ENCODE measurements around the gene NUMB.

The NUMB gene

GRCh38 chr14:73289729-73290128 lies 168.6 kb downstream of the NUMB start:
- DNase-seq (ENCODE audit: low read depth in 2 of 2): no peak

GRCh38 chr14:73289308-73289707 lies 169.0 kb downstream of the NUMB start:
- no peak for DNase-seq (ENCODE audit: low read depth in 2 of 2)

DNA sequence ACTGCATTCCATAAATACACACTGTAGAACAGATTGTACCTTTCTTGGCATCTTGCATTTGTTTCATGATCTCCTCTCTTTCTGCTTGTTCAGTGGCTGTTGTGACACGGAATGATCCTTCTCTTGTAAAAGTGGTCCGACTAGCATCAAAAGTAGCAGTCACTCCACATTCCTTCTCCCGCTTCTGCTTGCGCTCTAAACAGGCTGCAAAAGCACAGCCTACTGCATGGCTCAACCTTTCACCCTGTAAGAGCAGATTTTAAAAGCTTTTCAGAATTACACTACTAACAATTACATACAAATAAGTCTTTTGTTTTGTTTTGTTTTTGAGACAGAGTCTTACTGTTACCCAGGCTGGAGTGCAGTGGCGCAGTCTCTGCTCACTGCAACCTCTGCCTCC lies 171.3 kb downstream of the NUMB start:
- no peak for DNase-seq (ENCODE audit: low read depth in 2 of 2)

DNA sequence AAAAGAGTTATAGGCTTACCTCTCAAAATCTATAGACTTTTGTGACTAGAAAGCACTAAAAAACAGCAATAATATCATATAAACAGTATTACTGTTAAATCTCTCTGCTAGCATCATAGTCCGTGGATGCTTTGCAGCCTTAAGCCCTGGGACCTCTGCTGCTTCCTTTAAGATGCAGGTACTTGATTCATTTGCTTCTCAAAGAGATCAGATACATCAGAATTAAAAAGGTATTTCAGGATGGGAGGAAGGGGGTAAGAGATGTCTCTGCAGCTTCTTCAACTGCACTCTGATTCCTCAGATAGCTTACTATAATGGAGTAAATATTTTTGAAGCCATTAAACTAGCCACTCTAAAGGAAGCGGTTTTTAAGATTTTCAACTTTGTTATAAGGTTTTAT lies 171.7 kb downstream of the NUMB start:
- no peak for DNase-seq (ENCODE audit: low read depth in 2 of 2)

- DNase-seq (ENCODE audit: low read depth in 2 of 2): no peak
Observed at GRCh38 chr14:73285979-73286378, 172.4 kb downstream of the NUMB start.

- DNase-seq (ENCODE audit: low read depth in 2 of 2): no peak
Observed at GRCh38 chr14:73283608-73284379, 174.6 kb downstream of the NUMB start.

- DNase-seq (ENCODE audit: low read depth in 2 of 2): no peak
Observed at GRCh38 chr14:73280903-73281302, 177.4 kb downstream of the NUMB start.

DNA sequence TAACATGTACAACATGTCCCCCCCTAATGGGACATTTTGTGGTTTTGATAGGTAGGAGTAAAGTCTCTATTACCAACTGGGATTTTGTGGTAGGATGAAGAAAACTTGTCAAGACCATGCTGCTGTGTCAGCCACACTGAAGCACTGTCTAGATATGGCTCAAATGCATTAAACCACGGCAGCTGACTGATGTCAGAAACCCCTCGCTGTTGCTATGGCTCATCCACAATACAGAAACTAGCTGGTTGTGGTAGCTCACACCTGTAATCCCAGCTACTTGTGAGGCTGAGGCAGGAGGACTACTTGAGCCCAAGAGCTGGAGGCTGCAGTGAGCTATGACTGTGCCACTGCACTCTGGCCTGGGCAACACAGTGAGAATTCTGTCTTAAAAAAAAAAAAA lies 181.0 kb downstream of the NUMB start:
- DNase-seq (ENCODE audit: low read depth in 2 of 2): no peak

GRCh38 chr14:73276836-73277235 lies 181.5 kb downstream of the NUMB start:
- DNase-seq (ENCODE audit: low read depth in 2 of 2): no peak

DNA sequence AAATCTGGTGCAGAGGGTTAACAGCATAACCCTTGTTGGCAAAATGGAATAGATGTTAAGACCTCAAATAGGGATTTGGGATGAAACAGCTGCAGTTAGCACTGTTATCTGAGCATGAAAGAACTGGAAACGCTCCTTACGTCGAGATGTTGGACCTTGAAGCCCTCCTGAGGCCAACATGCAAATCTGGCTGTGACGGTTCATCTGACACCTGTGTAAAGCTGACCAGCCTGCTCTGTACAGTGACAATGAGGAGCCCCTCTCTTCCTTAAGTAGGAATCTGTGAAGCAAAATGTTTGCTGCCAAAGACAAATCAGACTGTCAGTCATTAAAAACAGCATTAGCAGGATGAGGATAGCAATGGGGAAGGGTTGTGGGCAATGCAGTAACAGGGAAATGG lies 184.5 kb downstream of the NUMB start:
- no peak for DNase-seq (ENCODE audit: low read depth in 2 of 2)

DNA sequence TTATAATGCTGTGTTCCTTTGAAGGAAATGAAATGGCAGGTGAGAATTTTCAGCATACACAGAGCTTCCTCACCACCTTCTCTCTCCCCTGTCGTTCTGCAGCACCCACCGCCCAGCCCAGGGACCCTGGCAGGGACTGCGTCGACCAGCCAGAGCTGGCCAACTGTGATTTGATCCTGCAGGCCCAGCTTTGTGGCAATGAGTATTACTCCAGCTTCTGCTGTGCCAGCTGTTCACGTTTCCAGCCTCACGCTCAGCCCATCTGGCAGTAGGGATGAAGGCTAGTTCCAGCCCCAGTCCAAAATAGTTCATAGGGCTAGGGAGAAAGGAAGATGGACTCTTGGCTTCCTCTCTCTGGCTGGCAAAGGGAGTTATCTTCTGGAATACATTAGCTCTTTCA lies 186.0 kb downstream of the NUMB start:
- DNase-seq (ENCODE audit: low read depth in 2 of 2): no peak

GRCh38 chr14:73269729-73270531 lies 188.4 kb downstream of the NUMB start:
- no peak for DNase-seq (ENCODE audit: low read depth in 2 of 2)

- no peak for DNase-seq (ENCODE audit: low read depth in 2 of 2)
Observed at GRCh38 chr14:73267474-73267873, 190.9 kb downstream of the NUMB start.

GRCh38 chr14:73266317-73266716 lies 192.0 kb downstream of the NUMB start:
- DNase-seq (ENCODE audit: low read depth in 2 of 2): no peak

GRCh38 chr14:73265721-73266046 lies 192.7 kb downstream of the NUMB start:
- no peak for DNase-seq (ENCODE audit: low read depth in 2 of 2)

DNA sequence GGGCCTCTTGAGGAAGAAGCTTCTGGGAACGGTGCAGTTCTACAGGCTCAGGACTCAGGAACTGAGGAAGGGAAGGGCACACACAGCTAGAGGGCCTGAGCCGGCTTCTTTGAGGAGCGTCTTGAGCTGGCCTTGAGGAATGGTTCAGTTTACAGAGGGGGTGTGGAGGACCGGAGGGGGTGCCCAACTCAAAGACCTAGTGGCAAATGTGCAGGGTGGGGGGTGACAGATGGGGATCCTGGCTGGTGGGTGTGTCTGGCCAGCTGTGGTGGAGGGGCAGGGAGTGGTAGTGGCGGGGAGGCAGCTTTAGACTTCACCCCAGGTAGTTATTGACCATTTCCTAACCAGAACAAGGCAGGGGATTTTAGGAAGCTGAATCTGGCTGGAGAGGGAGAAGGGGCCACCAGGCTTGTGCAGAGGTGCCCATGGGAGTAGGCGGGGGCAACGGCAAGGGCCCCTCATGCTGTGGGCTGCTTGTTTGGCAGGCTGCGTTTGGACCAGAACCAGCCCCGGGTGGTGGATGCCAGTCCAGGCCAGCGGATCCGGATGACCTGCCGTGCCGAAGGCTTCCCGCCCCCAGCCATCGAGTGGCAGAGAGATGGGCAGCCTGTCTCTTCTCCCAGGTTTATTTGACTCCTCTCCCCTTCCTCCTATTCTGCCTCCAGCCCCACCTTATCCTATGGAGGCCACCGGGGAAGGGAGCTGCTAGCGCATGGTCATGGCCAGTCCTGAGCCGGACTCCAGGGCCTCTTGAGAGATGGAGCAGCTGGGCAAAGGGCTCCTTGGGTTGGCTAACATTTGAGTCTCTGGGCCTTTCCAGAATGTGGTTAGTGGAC lies 193.2 kb downstream of the NUMB start:
- DNase-seq (ENCODE audit: low read depth in 2 of 2): no peak

DNA sequence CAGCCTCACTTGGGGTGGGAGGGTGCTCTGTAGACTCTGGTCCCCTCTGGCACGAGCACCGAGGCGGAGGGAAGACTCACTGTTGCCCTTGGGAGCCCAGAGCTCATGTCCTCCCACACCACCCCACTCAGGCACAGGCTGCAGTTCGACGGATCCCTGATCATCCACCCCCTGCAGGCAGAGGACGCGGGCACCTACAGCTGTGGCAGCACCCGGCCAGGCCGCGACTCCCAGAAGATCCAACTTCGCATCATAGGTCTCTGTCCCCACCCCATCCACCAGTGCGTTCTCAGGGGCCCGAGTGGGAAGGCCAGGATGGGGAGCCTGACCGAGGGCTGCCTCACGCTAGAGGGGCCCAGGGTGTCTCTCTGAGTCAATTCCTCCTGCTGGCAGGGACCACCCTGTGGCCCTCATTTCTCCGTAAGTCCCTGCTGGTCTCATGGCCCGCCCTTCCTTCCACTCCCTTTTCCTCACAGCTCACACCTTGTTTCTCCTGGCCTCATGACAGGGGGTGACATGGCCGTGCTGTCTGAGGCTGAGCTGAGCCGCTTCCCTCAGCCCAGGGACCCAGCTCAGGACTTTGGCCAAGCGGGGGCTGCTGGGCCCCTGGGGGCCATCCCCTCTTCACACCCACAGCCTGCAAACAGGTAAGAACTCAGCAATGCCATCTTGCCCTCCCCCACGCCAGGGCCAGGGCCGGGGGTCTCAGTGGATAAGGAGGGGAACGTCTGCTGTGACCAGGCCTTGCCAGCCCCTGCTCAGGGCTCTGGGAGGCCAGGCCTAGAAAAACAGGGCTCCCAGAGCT lies 194.1 kb downstream of the NUMB start:
- no peak for DNase-seq (ENCODE audit: low read depth in 2 of 2)

GRCh38 chr14:73263606-73264005 lies 194.7 kb downstream of the NUMB start:
- DNase-seq (ENCODE audit: low read depth in 2 of 2): no peak

GRCh38 chr14:73262427-73263183 lies 195.7 kb downstream of the NUMB start:
- DNase-seq (ENCODE audit: low read depth in 2 of 2): no peak

GRCh38 chr14:73261520-73262426 lies 196.6 kb downstream of the NUMB start:
- no peak for DNase-seq (ENCODE audit: low read depth in 2 of 2)

All from activated CD8-positive, alpha-beta memory T cell treated with anti-CD3 and anti-CD28 coated beads for 4 hours (primary cell).